HG03159 (cell line): ENCODE results near the gene SLC44A1.

Experiments
- ATAC-seq: cut with Tn5 transposase; IDR thresholded peaks from one replicate; pipeline ENCODE4 v1.9.1; 2021; ENCODE audit warnings: mild to moderate bottlenecking, moderate library complexity; ENCODE audit not compliant: unreplicated experiment

Gene SLC44A1

DNA sequence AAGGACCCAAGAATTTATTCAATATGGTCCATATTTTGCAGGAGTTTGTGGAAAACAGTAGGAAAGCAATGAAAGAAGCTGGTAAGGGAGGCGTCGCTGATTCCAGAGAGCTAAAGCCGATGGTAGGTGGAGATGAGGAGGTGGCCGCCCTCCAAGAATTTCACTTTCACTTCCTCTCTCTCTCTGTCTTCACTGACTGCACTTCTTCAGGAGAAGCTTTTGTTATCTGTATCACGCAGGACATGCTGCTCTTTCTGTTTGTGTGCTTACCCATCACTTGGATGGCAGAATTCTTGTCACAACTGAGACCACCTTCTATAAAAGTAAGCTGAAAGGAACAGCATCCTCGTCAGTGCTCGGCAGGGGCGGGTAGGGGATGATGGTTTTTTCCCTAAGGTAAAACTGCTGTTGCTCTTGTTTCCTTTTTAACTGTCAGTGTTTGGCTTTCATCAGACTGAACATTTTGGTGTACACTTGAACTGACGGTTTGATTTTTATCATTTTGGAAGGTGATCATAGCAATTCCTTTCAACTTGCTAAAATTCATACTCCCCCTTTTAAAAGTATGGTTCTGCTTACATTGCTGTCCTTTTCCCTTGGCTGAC is 141.0 kb downstream of the SLC44A1 start:
- ATAC-seq = peak; percentile 99

DNA sequence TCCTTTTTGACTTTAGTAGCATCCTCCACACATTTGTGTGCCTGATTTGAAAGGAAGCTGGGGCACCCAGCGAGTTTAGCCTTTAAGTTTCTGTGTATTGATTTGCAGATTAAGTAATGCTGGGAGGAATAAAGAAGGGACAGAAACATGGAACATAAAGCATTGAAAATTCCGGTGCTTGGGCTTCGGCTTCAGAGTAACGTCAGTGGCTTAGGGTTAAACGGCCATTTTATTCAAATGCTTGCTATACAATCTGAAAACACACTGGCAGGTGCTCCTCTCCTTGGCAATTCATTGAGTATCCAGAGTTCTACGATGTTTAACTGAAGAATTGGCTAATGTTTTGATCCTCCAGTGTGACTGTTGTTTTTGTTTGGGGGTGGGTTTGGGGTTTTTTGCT is 145.3 kb downstream of the SLC44A1 start:
- no peak for ATAC-seq

- ATAC-seq = no peak
Observed at GRCh38 chr9:105390871-105391270, 146.4 kb downstream of the SLC44A1 start.

DNA sequence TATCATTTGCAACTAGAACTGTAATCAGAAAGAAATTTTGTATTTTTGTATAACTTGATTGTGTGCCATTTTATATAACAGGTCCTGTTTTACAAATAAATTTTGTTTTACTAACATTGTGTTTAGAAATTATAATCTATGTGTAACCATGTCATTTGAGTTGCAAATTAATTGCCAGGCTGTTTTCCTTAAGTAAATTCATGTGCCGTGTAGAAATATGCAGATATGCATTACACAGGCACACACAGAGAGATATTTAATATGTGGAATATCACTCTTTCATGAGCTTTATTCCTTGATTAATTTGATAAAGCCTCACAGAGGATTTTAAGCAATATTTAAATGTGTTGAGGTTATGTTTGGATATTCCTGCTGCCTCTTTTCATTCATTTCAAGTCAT is 146.8 kb downstream of the SLC44A1 start:
- ATAC-seq = no peak

DNA sequence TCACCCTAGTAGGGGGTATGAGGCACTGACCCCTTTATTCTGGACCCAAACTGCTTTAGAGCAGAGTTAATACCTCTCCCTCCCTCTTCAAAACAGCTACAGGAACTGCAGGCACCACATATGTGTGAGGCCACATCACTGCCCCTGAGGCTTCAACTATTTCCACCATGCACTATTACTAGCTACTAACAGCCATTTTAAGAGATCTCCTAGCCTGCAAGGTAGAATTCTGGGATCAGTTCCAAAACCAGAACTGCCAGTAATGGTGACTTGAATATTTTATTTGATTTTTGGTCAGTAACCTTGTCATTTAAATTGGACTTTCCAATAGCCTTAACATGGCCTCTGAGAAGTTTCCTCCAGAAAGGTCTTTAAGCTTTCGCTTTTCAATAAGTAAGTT is 148.1 kb downstream of the SLC44A1 start:
- ATAC-seq = no peak

DNA sequence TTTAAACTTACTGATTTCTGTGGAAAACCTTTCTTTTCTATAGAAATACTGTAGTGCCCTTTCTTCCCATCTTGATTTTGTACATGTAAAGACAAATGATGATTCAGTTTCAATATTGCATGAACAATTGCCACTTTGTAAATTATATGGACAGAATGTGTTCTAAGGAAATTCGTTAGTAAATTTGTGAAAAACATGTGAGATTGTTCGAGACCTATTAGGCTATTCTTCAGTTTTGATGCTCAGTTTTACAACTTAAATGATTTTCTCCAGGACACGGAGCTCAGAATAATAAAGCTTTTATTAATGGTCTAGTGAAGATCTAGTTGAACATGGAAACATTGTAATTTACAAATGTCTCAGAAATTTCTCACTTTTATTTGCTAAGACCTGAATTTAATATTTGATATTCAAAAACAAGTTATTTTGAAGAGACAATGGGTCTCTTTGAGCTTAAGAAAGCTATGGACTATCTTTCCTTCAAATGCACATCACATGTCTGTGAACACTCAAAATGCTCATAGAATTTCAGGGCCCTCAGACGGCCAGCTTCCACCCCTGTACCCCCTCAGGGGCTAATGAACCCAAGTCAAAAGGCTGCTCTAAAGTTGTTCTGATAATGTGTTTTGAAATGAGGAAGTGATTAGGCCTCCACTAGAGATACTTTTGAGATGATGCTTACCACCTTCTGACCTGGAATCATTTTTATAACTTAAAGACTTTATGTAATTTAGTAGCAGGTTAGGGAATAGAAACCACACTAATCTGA is 149.3 kb downstream of the SLC44A1 start:
- no peak for ATAC-seq

GRCh38 chr9:105396441-105396840 is 152.0 kb downstream of the SLC44A1 start:
- no peak for ATAC-seq

DNA sequence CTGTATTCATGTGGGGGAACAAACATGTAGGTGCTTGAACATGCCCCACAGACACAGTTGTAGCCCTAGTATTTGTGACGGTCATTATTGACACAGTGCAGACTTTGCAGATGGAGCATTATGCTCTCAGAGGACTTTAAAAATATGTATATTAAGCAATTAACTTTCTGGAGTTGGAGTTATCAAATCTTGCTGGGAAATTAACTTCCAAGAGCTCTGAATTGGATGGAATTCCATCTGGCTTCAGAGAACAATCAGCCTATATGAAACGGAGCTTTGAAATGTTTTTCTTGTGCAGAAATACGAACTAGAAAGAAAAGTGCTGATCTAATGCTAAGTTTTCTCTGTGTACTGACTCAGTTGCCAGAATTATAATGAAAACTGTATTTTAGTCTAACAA is 152.4 kb downstream of the SLC44A1 start:
- no peak for ATAC-seq

GRCh38 chr9:105399117-105399516 is 154.7 kb downstream of the SLC44A1 start:
- no peak for ATAC-seq

- no peak for ATAC-seq
Observed at GRCh38 chr9:105401651-105402050, 157.2 kb downstream of the SLC44A1 start.

- ATAC-seq = no peak
Observed at GRCh38 chr9:105403552-105404248, 159.2 kb downstream of the SLC44A1 start.

DNA sequence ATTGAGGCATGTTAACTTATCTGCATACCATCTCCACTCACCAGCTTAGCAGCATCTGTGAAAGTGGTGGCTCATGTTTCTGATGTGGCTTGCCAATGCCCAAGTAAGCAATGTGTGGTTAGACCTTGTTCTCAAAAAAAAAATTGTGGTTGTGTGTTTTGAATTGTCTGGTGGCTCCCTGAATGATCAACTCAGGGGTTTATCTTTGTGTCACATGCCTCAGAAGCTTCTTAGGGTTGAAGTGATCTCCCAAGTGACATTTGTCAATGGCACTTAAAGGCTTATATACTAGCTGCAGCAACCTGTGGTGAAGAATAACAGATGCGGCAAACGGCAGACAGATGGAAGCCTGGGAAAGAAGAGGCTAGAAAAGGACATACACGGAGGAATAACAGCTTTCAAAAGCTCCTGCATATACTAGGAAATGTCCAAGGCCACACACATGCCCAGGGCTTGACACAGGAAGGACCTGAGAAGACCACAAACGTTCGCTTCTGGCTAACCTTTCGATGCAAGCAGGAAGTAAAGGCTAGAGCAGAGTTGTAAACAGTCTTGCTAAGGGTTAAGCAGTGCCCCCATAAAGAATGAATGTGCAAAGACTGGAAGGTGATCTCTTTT is 161.2 kb downstream of the SLC44A1 start:
- peak; percentile 94 for ATAC-seq

- no peak for ATAC-seq
Observed at GRCh38 chr9:105406369-105406768, 161.9 kb downstream of the SLC44A1 start.

DNA sequence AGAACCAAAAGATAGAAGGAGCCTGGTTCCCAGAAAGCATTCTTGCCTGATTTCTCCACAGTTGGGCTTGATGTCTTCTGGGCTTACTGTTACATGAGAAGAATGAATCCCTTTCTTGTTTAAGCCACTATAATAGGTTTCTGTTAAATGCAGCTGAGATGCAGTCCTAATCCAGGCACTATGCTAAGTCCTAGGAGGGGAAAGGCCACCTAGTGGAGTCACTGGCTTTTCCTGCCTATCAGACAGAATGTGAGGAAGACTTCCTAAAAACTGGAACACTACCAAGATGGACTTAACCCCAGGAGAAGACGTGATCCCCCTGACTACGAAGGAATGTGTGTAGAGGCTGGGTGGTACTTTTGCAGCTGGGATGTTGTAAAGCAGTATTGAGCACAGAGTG is 169.1 kb downstream of the SLC44A1 start:
- no peak for ATAC-seq

DNA sequence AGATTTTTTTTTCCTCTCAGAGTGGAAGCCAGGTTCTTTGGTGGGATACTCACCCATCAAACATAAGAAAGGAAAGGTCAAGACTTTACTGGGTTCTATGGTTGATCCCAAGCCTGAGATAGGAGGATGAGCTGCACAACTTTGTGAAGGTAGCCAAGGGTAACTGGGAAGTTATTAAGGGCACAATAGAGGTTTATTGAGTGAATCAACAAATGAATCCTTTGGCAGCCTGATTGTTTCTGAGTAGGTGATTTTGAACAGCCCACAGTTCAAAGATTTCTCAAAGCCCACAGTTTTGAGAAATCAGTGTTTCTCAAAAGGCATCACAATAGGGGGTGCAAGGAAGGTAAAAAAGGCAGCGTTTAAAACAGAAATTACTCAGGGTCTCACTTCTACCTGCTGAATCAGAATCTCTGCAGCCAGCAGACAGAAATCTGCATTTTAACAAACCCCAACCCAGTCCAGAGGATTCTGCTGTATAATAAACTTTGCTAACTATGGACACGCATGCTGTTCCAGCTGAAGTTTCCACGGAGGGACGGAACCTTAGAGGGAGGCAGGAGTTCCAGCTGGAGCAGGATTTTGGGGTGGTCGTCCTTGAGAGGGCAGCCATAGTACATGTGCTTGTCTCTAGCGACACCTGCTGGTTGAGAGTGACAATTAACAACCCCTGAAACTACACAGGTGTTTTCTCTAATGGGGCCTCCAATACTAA is 170.7 kb downstream of the SLC44A1 start:
- peak; percentile 70 for ATAC-seq

GRCh38 chr9:105415662-105415980 is 171.2 kb downstream of the SLC44A1 start:
- ATAC-seq = no peak

- ATAC-seq = peak; percentile 71
Observed at GRCh38 chr9:105416840-105417239, 172.4 kb downstream of the SLC44A1 start.

DNA sequence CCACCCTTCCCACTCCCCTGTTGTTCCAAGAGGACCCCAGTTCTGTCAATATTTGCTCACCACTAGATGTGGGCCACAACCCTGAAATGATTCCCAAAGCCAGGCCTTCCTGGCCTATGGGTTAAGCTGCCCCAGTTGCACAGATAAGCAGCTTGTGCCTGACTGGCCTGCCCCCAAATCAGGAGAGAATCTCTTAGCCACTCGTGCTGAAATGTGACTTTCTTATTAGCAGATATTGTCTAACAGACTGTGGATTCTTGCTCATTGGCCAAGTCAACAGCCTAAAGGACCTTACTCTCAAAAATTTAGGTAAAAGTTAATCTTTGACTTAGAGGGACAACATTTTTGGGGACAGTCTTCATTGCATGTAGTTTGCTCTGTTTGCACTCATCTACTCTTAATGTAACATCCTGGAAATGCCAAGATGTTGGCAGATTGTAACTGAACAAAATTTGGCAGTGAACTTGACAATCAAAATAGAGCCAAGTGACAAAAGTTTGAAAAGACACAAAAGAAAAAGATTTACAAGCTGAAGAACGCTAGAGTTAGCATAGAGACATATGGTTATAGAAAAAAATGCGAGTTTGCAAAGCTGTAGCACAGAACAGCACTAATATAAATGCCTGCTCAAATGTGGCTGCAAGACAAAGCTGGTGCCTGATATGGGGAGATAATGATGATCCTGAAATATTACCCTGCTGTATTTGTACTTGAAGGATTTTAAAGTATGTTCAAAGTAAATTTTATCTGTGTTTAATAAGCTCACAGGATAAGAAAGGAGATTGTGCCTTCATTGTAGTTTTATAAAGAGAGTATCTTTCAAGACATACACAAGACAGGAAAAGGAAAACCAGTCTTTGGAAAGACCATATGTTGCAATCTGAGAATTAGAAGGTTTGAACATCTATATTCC is 174.4 kb downstream of the SLC44A1 start:
- ATAC-seq = no peak

GRCh38 chr9:105419816-105420597 is 175.6 kb downstream of the SLC44A1 start:
- no peak for ATAC-seq
